Mesothelial cell of epicardium (in vitro differentiated cells): ENCODE measurements around the gene CCR5AS. TPM values are rescaled to one million over a fixed set of nuclear protein-coding genes. Genes with fewer than 3 reads are reported as not detected.

ENCODE experiments used
- DNase-seq, 2 experiments: peaks; one replicate each; pipeline ENCODE4 v3.0.0; 2021; ENCODE audit warnings: low spot score in 2 of 2; ENCODE audit not compliant: unreplicated experiment in 2 of 2
- H3K27ac Mint-ChIP-seq: 2 replicates; pipeline ENCODE4 v1.8.0; 2021; ENCODE audit warnings: mixed read lengths
- H3K27me3 Mint-ChIP-seq: 2 replicates; pipeline ENCODE4 v1.8.0; 2021; ENCODE audit warnings: low read depth, mixed read lengths
- H3K36me3 Mint-ChIP-seq: 2 replicates; pipeline ENCODE4 v1.8.0; 2021; ENCODE audit warnings: mixed read lengths
- H3K4me1 Mint-ChIP-seq: 2 replicates; pipeline ENCODE4 v1.8.0; 2021; ENCODE audit warnings: mixed read lengths
- H3K4me3 Mint-ChIP-seq: 2 replicates; pipeline ENCODE4 v1.8.0; 2021; ENCODE audit warnings: mild to moderate bottlenecking, moderate library complexity, mixed read lengths
- H3K9me3 Mint-ChIP-seq: 2 replicates; pipeline ENCODE4 v1.8.0; 2021; ENCODE audit warnings: mixed read lengths
- CTCF ChIP-seq: fragments of 200-600 bp; sonication (generic); IDR thresholded peaks from one replicate; pipeline ENCODE4 v1.5.0; 2021; ENCODE audit warnings: antibody characterized with exemption; ENCODE audit not compliant: unreplicated experiment
- total RNA-seq: library from RNA; stranded (reverse); gene quantifications from 3 replicates; pipeline ENCODE4 v1.2.1, GENCODE V29; 2021

Gene CCR5AS

GRCh38 chr3:46324036-46324435, 82.8 kb downstream of the CCR5AS start:
- Mint-ChIP-seq H3K4me3 (no peak overlapping the region), H3K27ac (no peak overlapping the region)
- DNase-seq: no peak

GRCh38 chr3:46321461-46322104, 85.3 kb downstream of the CCR5AS start:
- Mint-ChIP-seq H3K4me1 (no peaks in the 10 kb centered on the region), H3K27ac (no peak overlapping the region), H3K9me3 (peaks cover 25% of the 10 kb centered on the region), H3K27me3 (peaks cover 37% of the 10 kb centered on the region), H3K36me3 (no peaks in the 10 kb centered on the region), H3K4me3 (no peak overlapping the region)
- DNase-seq: no peak
- no peak for TF ChIP-seq CTCF

More at GRCh38 chr3:46324036-46324435, 82.8 kb downstream of the CCR5AS start:
- no peaks in the 10 kb centered on the region for H3K36me3 Mint-ChIP-seq
- peaks cover 37% of the 10 kb centered on the region for H3K27me3 Mint-ChIP-seq
- H3K9me3 Mint-ChIP-seq: peaks cover 7% of the 10 kb centered on the region
- TF ChIP-seq CTCF: no peak
- H3K4me1 Mint-ChIP-seq: no peaks in the 10 kb centered on the region

- no peak overlapping the region for H3K27ac Mint-ChIP-seq
- no peaks in the 10 kb centered on the region for H3K36me3 Mint-ChIP-seq
- H3K9me3 Mint-ChIP-seq: peaks cover 25% of the 10 kb centered on the region
- no peak overlapping the region for H3K4me3 Mint-ChIP-seq
- TF ChIP-seq CTCF: no peak
- peaks cover 28% of the 10 kb centered on the region for H3K27me3 Mint-ChIP-seq
- DNase-seq: no peak
- H3K4me1 Mint-ChIP-seq: no peaks in the 10 kb centered on the region
Measured at GRCh38 chr3:46318207-46318927, 88.5 kb downstream of the CCR5AS start.

- no peak for DNase-seq
- H3K27me3 Mint-ChIP-seq: peaks cover 11% of the 10 kb centered on the region
- no peaks in the 10 kb centered on the region for H3K4me1 Mint-ChIP-seq
- no peak overlapping the region for H3K27ac Mint-ChIP-seq
- no peak overlapping the region for H3K4me3 Mint-ChIP-seq
- TF ChIP-seq CTCF: no peak
- peaks cover 25% of the 10 kb centered on the region for H3K9me3 Mint-ChIP-seq
- no peaks in the 10 kb centered on the region for H3K36me3 Mint-ChIP-seq
Measured at GRCh38 chr3:46316206-46316605, 90.7 kb downstream of the CCR5AS start.

GRCh38 chr3:46314517-46314916, 92.3 kb downstream of the CCR5AS start:
- Mint-ChIP-seq H3K9me3 (peaks cover 21% of the 10 kb centered on the region), H3K27ac (no peak overlapping the region), H3K4me3 (no peak overlapping the region), H3K4me1 (no peaks in the 10 kb centered on the region), H3K27me3 (peaks cover 4% of the 10 kb centered on the region), H3K36me3 (no peaks in the 10 kb centered on the region)
- TF ChIP-seq CTCF: no peak
- DNase-seq: no peak

Other genes with a start within 250 kb of the CCR5AS start
- gene CCR1, start 198.8 kb downstream of the CCR5AS start, total RNA-seq: not detected in 3 replicates
- not detected in 3 replicates for gene CCR3, start 164.6 kb downstream of the CCR5AS start, total RNA-seq
- not detected in 3 replicates for gene CCR2, start 53.0 kb downstream of the CCR5AS start, total RNA-seq
- gene CCR5, start 36.1 kb downstream of the CCR5AS start, total RNA-seq: not detected in 3 replicates
- gene CCRL2, start 193 bp upstream of the CCR5AS start, total RNA-seq: not detected in 3 replicates
- not detected in 3 replicates for gene LTF, start 57.8 kb upstream of the CCR5AS start, total RNA-seq
- not detected in 3 replicates for gene RTP3, start 90.9 kb upstream of the CCR5AS start, total RNA-seq
- gene LRRC2, start 159.2 kb upstream of the CCR5AS start, total RNA-seq: 0.87 to 1.7 TPM (median 0.97 TPM) in 3 replicates
- gene FAM240A, start 205.5 kb upstream of the CCR5AS start, total RNA-seq: not detected in 3 replicates